BJ (cell line): ENCODE results near the gene PTBP3. TPM values are rescaled to one million over a fixed set of nuclear protein-coding genes. Genes with fewer than 3 reads are reported as not detected.

Experiments used
- CTCF ChIA-PET: fragments of 350-600 bp; formaldehyde crosslinking; extraction: SDS; loops from one replicate; lab custom pipeline; 2021; ENCODE audit warnings: antibody characterized with exemption, inconsistent platforms; lab: Yijun Ruan, JAX
- POLR2A ChIA-PET: fragments of 300-600 bp; sonication (Branson Sonifier 250); formaldehyde crosslinking; extraction: SDS; loops from one replicate; lab custom pipeline; 2021; ENCODE audit warnings: antibody characterized with exemption; lab: Charles Lee
- DNase-seq: peaks from one replicate; pipeline ENCODE4 v3.0.0-alpha.2; 2011; ENCODE audit warnings: low read depth
- H3K27me3 ChIP-seq: 2 replicates; pipeline ENCODE4 v1.6.0; 2011; ENCODE audit warnings: low read length; ENCODE audit not compliant: control insufficient read depth, insufficient read depth
- H3K36me3 ChIP-seq: 2 replicates; pipeline ENCODE4 v1.5.1; 2011; ENCODE audit warnings: low read length; ENCODE audit not compliant: control insufficient read depth, insufficient read depth
- H3K4me3 ChIP-seq: 2 replicates; pipeline ENCODE4 v1.5.1; 2011; ENCODE audit warnings: low read depth, mild to moderate bottlenecking, control low read depth, low read length
- CTCF ChIP-seq: IDR thresholded peaks from 2 replicates; pipeline ENCODE4 v1.5.1; 2011; ENCODE audit warnings: low read depth, mild to moderate bottlenecking, control low read depth, inconsistent platforms, low read length, moderate library complexity; ENCODE audit not compliant: insufficient read depth
- polyA plus RNA-seq: library from polyadenylated mRNA; depleted of rRNA; stranded (reverse); fragments of >200 nt; gene quantifications from 2 replicates; pipeline ENCODE4 v1.2.3, GENCODE V29; 2011

The PTBP3 gene
- polyA plus RNA-seq, 1 experiment = 44.4 TPM

DNA sequence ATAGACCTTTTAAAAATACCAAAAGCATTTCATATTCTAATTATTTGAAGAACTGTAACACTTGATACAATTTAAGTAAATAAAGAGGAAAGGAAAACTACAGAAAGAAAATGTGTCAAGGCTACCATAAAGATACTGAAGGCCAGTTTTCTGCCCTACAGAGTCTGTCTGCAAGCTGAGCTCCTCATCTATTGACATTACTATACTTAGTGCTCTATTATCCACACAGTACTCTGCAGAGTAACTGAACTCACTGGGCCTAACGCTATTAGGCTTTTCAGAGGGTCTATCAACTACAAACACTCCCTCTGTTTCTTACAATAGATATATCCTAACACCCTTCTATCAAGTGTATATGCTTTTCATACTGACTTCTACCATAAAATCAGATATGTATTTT, 101.2 kb downstream of the PTBP3 start:
- CTCF ChIA-PET = interaction anchor here (0.7 to 1.0 kb wide), 2 partner anchors 101 to 463 kb away, joined by 3 read pairs; partner anchors contain the start of gene PTBP3
- no peak for DNase-seq
- Histone ChIP-seq H3K27me3 (no peaks in the 10 kb centered on the region), H3K4me3 (no peak overlapping the region), H3K36me3 (no peaks in the 10 kb centered on the region; the same call in 1 of the 2 replicates)
- POLR2A ChIA-PET = no interaction called here
- TF ChIP-seq CTCF = no peak

DNA sequence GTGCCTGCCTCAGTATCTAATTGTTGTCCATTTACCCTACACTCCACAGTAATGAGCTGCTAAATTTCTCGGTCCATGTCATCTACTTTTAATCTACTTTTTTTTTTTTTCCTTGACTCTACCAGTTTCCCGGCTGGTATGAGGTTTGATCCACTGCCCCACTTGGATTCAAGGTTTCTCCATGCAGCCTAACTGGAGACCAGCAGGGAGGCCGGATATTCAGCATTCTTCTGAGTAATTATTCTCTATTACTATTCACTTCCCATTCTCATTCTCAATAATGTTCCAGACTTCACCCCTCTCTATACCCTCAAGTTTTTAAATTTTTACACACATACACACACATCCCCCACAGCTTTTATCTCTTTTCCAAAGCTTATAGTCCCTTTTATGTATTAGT, 107.3 kb downstream of the PTBP3 start:
- H3K36me3 ChIP-seq = peaks cover 3% of the 10 kb centered on the region; the same call in 1 of the 2 replicates
- ChIA-PET CTCF (interaction anchor here (1.1 kb wide), 1 partner anchor 107 kb away, joined by 3 read pairs; the partner anchor contains the start of gene PTBP3), POLR2A (no interaction called here)
- DNase-seq = no peak
- H3K27me3 ChIP-seq = no peaks in the 10 kb centered on the region
- no peak overlapping the region for H3K4me3 ChIP-seq
- TF ChIP-seq CTCF = no peak

GRCh38 chr9:112224401-112225289, 108.8 kb downstream of the PTBP3 start:
- no peak overlapping the region for H3K4me3 ChIP-seq
- POLR2A ChIA-PET = no interaction called here
- peaks cover 3% of the 10 kb centered on the region; the same call in 1 of the 2 replicates for H3K36me3 ChIP-seq
- no peak for DNase-seq
- CTCF ChIA-PET = interaction anchor here (0.5 to 1.1 kb wide), 3 partner anchors 14 to 137 kb away, joined by 3 read pairs; no protein-coding TSS in a partner anchor
- H3K27me3 ChIP-seq = no peaks in the 10 kb centered on the region
- no peak for TF ChIP-seq CTCF

DNA sequence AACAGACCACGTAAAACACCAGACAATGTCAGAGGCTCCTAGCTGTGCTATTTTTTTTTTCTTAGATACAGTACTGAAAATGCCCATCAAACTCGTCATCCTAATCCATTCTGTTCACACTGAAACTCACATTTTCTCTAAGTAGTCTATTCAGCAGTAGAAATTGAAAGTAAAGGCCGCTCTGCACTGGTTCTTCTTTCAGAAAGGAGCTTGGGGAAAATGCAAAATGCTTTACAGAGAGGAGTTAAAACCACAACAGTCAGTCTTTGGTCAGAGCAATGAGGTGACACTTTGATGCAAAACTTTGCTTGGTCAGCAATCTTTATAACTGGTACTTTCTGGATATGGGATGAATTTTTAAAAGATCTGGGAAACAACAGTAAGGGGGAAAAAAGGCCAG, 114.5 kb downstream of the PTBP3 start:
- ChIA-PET CTCF (no interaction called here), POLR2A (no interaction called here)
- TF ChIP-seq CTCF = no peak
- Histone ChIP-seq H3K36me3 (peaks cover 7% of the 10 kb centered on the region), H3K27me3 (no peaks in the 10 kb centered on the region), H3K4me3 (no peak overlapping the region)
- no peak for DNase-seq

GRCh38 chr9:112212926-112213325, 120.5 kb downstream of the PTBP3 start:
- DNase-seq = no peak
- Histone ChIP-seq H3K27me3 (no peaks in the 10 kb centered on the region), H3K36me3 (peaks cover 11% of the 10 kb centered on the region), H3K4me3 (no peak overlapping the region)
- POLR2A ChIA-PET = no interaction called here
- CTCF ChIA-PET = no interaction called here
- no peak for TF ChIP-seq CTCF
